K562 (cell line): Measurements from ENCODE around the gene PSAP. TPM values are rescaled to one million over a fixed set of nuclear protein-coding genes. Genes with fewer than 3 reads are reported as not detected.
"Not testable (repeated sequence)": the region's sequence is repeated elsewhere in the genome, so short reads cannot be mapped to it uniquely, and the experiment has no call there.

Experiments
- ATAC-seq: fragments of 200-7000 bp; cut with Tn5 transposase; 3 replicates; pipeline ENCODE4 v1.9.1; 2020; ENCODE audit warnings: moderate library complexity
- BruUV-seq: library from RNA; stranded (reverse); fragments of 400-500 nt; replicated peaks from 2 replicates; lab custom pipeline; 2021; lab: Mats Ljungman, UMichigan
- CTCF ChIA-PET: fragments of 300-600 bp; formaldehyde crosslinking; extraction: SDS; loops from one replicate; lab custom pipeline; 2021; ENCODE audit warnings: low intra/inter-chr PET ratio; lab: Yijun Ruan, JAX
- POLR2A ChIA-PET: fragments of 300-600, 350-650 bp; sonication (Branson Sonifier 250); formaldehyde crosslinking; extraction: SDS; loops from one replicate; lab custom pipeline; 2021; ENCODE audit warnings: antibody characterized with exemption, inconsistent platforms; lab: Yijun Ruan, JAX
- DNase-seq, 4 experiments: peaks; one replicate each; pipeline versions ENCODE4 v3.0.0 to v3.0.0-alpha.2; 2011 to 2018; ENCODE audit warnings: low spot score in 3 of 4, mixed read lengths in 3 of 4; ENCODE audit errors: extremely low read depth in 1 of 4
- FAIRE-seq: peaks from 2 replicates; lab custom pipeline; 2011; peaks lifted over from hg19 to GRCh38; lab: Jason Lieb, UNC
- H2AFZ ChIP-seq: 2 replicates; pipeline ENCODE4 v1.6.0; 2011; ENCODE audit warnings: low read depth, low read length, control low read depth, inconsistent platforms
- H3K27ac ChIP-seq: fragments of 200-600 bp; 3 replicates; pipeline ENCODE4 v1.8.0; 2011; ENCODE audit warnings: low read depth, mild to moderate bottlenecking, control low read depth, inconsistent platforms, low read length, moderate library complexity, mixed read lengths; ENCODE audit errors: extremely low read depth
- H3K27me3 ChIP-seq, 2 experiments: fragments of 300-600 bp in 1 of 2; 2 replicates in 1 of 2; 3 replicates in 1 of 2; pipeline versions ENCODE4 v1.6.0 to v1.8.0; 2011; ENCODE audit warnings: inconsistent platforms in 2 of 2, low read length in 2 of 2, mild to moderate bottlenecking in 1 of 2, mixed read lengths in 1 of 2, moderate library complexity in 1 of 2; ENCODE audit not compliant: control insufficient read depth in 2 of 2, insufficient read depth in 2 of 2
- H3K36me3 ChIP-seq: fragments of 300-600 bp; 3 replicates; pipeline ENCODE4 v1.8.0; 2011; ENCODE audit warnings: mild to moderate bottlenecking, low read length, inconsistent platforms; ENCODE audit not compliant: control insufficient read depth, insufficient read depth
- H3K4me1 ChIP-seq, 2 experiments: fragments of 200-600 bp in 1 of 2; replicated peaks in 1 of 2; 2 replicates in 1 of 2; 3 replicates in 1 of 2; pipeline versions ENCODE4 v1.5.1 to v1.8.0; 2011; ENCODE audit warnings: inconsistent platforms in 2 of 2, low read length in 2 of 2, mild to moderate bottlenecking in 1 of 2, mixed read lengths in 1 of 2, moderate library complexity in 1 of 2; ENCODE audit not compliant: control insufficient read depth in 2 of 2, insufficient read depth in 2 of 2
- H3K4me2 ChIP-seq: 2 replicates; pipeline ENCODE4 v1.6.1; 2011; ENCODE audit warnings: low read length, control low read depth, inconsistent platforms, mixed read lengths; ENCODE audit not compliant: insufficient read depth
- H3K4me3 ChIP-seq: fragments of 200-600 bp; sonication (generic), shearing (Covaris generic); 2 replicates; pipeline ENCODE4 v1.5.1; 2016; ENCODE audit warnings: control low read depth, inconsistent platforms
- H3K79me2 ChIP-seq: fragments of 200-600 bp; 3 replicates; pipeline ENCODE4 v1.8.0; 2011; ENCODE audit warnings: low read length, inconsistent platforms; ENCODE audit not compliant: control insufficient read depth, insufficient read depth
- H3K9ac ChIP-seq, 2 experiments: 2 replicates each; pipeline versions ENCODE4 v1.6.0 to v1.6.1; 2011; ENCODE audit warnings: low read depth in 2 of 2, low read length in 2 of 2, control low read depth in 1 of 2, inconsistent platforms in 1 of 2, mild to moderate bottlenecking in 1 of 2, mixed read lengths in 1 of 2; ENCODE audit not compliant: insufficient read depth in 1 of 2
- H3K9me1 ChIP-seq: one replicate; pipeline ENCODE4 v1.6.0; 2011; ENCODE audit warnings: inconsistent platforms, mild to moderate bottlenecking, low read length, moderate library complexity; ENCODE audit not compliant: control insufficient read depth, insufficient read depth
- H3K9me3 ChIP-seq: replicated peaks from 2 replicates; pipeline ENCODE4 v1.5.1; 2011; ENCODE audit warnings: low read depth, low read length, inconsistent platforms; ENCODE audit not compliant: control insufficient read depth, insufficient read depth
- H4K20me1 ChIP-seq: replicated peaks from 2 replicates; pipeline ENCODE4 v1.6.1; 2011; ENCODE audit warnings: low read length, inconsistent platforms, mixed read lengths; ENCODE audit not compliant: control insufficient read depth, insufficient read depth
- ARID2 ChIP-seq: fragments of 450-650 bp; IDR thresholded peaks from 2 replicates; pipeline ENCODE4 v1.6.1; 2017; ENCODE audit warnings: antibody characterized with exemption, mild to moderate bottlenecking
- HDAC8 ChIP-seq: fragments of 450-650 bp; IDR thresholded peaks from 2 replicates; pipeline ENCODE4 v1.6.1; 2016; ENCODE audit warnings: mild to moderate bottlenecking, missing genetic modification characterization, moderate library complexity, missing compliant biosample characterization
- PHB2 ChIP-seq: fragments of 450-650 bp; IDR thresholded peaks from 2 replicates; pipeline ENCODE4 v1.6.1; 2017; ENCODE audit warnings: low read depth
- ZKSCAN8 ChIP-seq: fragments of 200-800 bp; sonication (Bioruptor generic); IDR thresholded peaks from 2 replicates; pipeline ENCODE4 v1.6.1; 2016; ENCODE audit warnings: missing genetic modification characterization, missing compliant biosample characterization
- ZNF449 ChIP-seq: fragments of 250-450 bp; sonication (Bioruptor Pico); IDR thresholded peaks from 2 replicates; pipeline ENCODE4 v1.8.0; 2022; ENCODE audit warnings: moderate library complexity, mild to moderate bottlenecking, inconsistent platforms
- WGBS: fragments of 100-300 bp; shearing (Covaris generic); methylation state at CpG from one replicate; pipeline ENCODE4 v1.1.6; 2016; ENCODE audit warnings: low coverage, mixed read lengths; ENCODE audit not compliant: insufficient coverage; ENCODE audit errors: missing lambda C conversion rate; 5-methylcytosine and 5-hydroxymethylcytosine counted together
- in situ Hi-C: fragments of 300-500 bp; cut with MboI; formaldehyde crosslinking; loops from 4 replicates; pipeline ENCODE4 v1.15.0; 2018; ENCODE audit warnings: inconsistent platforms, mixed read lengths
- intact Hi-C: fragments of 100-400 bp; cut with micrococcal nuclease; formaldehyde crosslinking; loops from 2 replicates; pipeline ENCODE4 v1.14.2; 2022
- polyA plus RNA-seq, 8 experiments: library from polyadenylated mRNA; depleted of rRNA in 4 of 8; stranded (reverse) in 5 of 8; unstranded in 3 of 8; fragments of >200 nt; fragmentation: Nextera tagmentation in 2 of 8; fragmentation: Illumina TruSeq in 1 of 8; extraction: Ambion mirVana in 2 of 8; extraction: Trizol in 1 of 8; gene quantifications; 2 replicates each; pipeline versions ENCODE4 v1.2.1 to v1.2.3, GENCODE V29; 2011 to 2014; ENCODE audit warnings: inconsistent platforms in 1 of 8, missing spikeins in 1 of 8
- total RNA-seq, 7 experiments: library from RNA; depleted of rRNA in 6 of 7; stranded (reverse); fragments of >200 nt in 6 of 7; fragmentation: Illumina TruSeq in 2 of 7; extraction: Trizol in 2 of 7; gene quantifications; 2 replicates each; pipeline versions ENCODE4 v1.2.1 to v1.2.3, GENCODE V29; 2011 to 2021; ENCODE audit warnings: low replicate concordance in 1 of 7

Gene PSAP
- total and polyA plus RNA-seq, 9 of the 15 experiments (the other 6 are each of a cell fraction or from before 2014, with no cell fraction given): 245 to 700 (median 429) TPM

GRCh38 chr10:71852355-71852937, 1.4 kb upstream of the PSAP start (continued):
- TF ChIP-seq ZNF449 (CRISPR knock-in tag): no peak
- no peak for TF ChIP-seq ZKSCAN8
- no peak for TF ChIP-seq ARID2
- TF ChIP-seq, all 486 proteins: peak for 9

- H3K9me1 ChIP-seq, H3K27me3 ChIP-seq, H3K9me3 ChIP-seq, FAIRE-seq, DNase-seq, in situ Hi-C loops: not testable (repeated sequence)
- ATAC-seq: peak; percentile 0; the same call in 2 of the 3 replicates
- H4K20me1 ChIP-seq: peaks cover 14% of the 10 kb centered on the region; the same call in 1 of the 2 replicates
- peak overlapping the region; percentile 81 to 84 for H3K9ac ChIP-seq
- peak overlapping the region; percentile 79 for H3K27ac ChIP-seq
- CTCF ChIA-PET: interaction anchor here (0.7 to 0.8 kb wide), 2 partner anchors 14 to 197 kb away, joined by 3 to 4 read pairs; no protein-coding TSS in a partner anchor
- peak overlapping the region; percentile 69; the same call in 1 of the 2 replicates for H3K4me3 ChIP-seq
- H3K4me1 ChIP-seq: peaks cover 46 to 49% of the 10 kb centered on the region in 2 experiments
- peaks cover 21% of the 10 kb centered on the region for H3K36me3 ChIP-seq
- intact Hi-C loops: loop anchor here (2.0 kb wide), 1 partner anchor 37 kb away; no protein-coding TSS in a partner anchor
- H2AFZ ChIP-seq: peak overlapping the region; percentile 82
- peak overlapping the region; percentile 61; the same call in 1 of the 2 replicates for H3K4me2 ChIP-seq
- POLR2A ChIA-PET: interaction anchor here (0.5 to 5.0 kb wide), 19 partner anchors 8 to 540 kb away, joined by 3 to 97 read pairs (median 4); no protein-coding TSS in a partner anchor
- WGBS: 27% methylated on average over 20 of the region's 20 CpGs
- BruUV-seq: TSS peak; percentile 90
- H3K79me2 ChIP-seq: peaks cover 45% of the 10 kb centered on the region
- peak; percentile 57; the same call in 1 of the 2 replicates for TF ChIP-seq PHB2
- peak; percentile 84 for TF ChIP-seq HDAC8 (tag)
Observed at GRCh38 chr10:71851465-71852095, 529 bp upstream of the PSAP start.
